Vagina (tissue), 2 donors: ENCODE measurements around the gene RING1. TPM values are rescaled to one million over a fixed set of nuclear protein-coding genes. Genes with fewer than 3 reads are reported as not detected.

ENCODE experiments used
- DNase-seq, 2 donors: peaks; one replicate each; pipeline ENCODE4 v3.0.0-alpha.2; 2017; ENCODE audit errors: extremely low spot score in 2 of 2
- H3K27ac ChIP-seq: fragments of 200-600 bp; sonication (generic); one replicate; pipeline ENCODE4 v1.5.1; 2019
- H3K27me3 ChIP-seq: fragments of 200-600 bp; sonication (generic); one replicate; pipeline ENCODE4 v1.5.1; 2019
- H3K36me3 ChIP-seq, 2 donors: fragments of 200-600 bp; sonication (generic); one replicate each; pipeline ENCODE4 v1.5.1; 2017 to 2019
- H3K4me1 ChIP-seq: fragments of 200-600 bp; sonication (generic); one replicate; pipeline ENCODE4 v1.5.1; 2019
- H3K4me3 ChIP-seq, 2 donors: fragments of 200-600 bp; sonication (generic); 1 replicate in 1 of 2; 2 replicates in 1 of 2; pipeline ENCODE4 v1.5.1; 2016 to 2019
- H3K9me3 ChIP-seq: fragments of 200-600 bp; sonication (generic); one replicate; pipeline ENCODE4 v1.5.1; 2019
- POLR2A ChIP-seq, 2 donors: fragments of 450-650 bp; IDR thresholded peaks; one replicate each; pipeline ENCODE4 v1.6.1; 2017; ENCODE audit warnings: antibody characterized with exemption in 2 of 2, mild to moderate bottlenecking in 2 of 2, moderate library complexity in 2 of 2
- POLR2AphosphoS5 ChIP-seq, 2 donors: sonication (generic); formaldehyde crosslinking; IDR thresholded peaks; one replicate each; pipeline ENCODE4 v1.9.0; 2017; ENCODE audit warnings: antibody characterized with exemption in 2 of 2, mild to moderate bottlenecking in 2 of 2, low read depth in 1 of 2; ENCODE audit not compliant: insufficient read depth in 1 of 2
- intact Hi-C: fragments of 100-400 bp; cut with DNase I; formaldehyde crosslinking; loops from one replicate; pipeline ENCODE4 v1.15.1; 2023
- total RNA-seq: library from RNA; depleted of rRNA; stranded (reverse); fragments of >200 nt; gene quantifications from one replicate; pipeline ENCODE4 v1.2.3, GENCODE V29; 2016
- TF ChIP-seq, protein P1 (sequence below), 3 experiments: fragments of 450-650 bp in 2 of 3; fragments of 200-600 bp in 1 of 3; sonication (generic) in 1 of 3; IDR thresholded peaks; one replicate each; pipeline ENCODE4 v1.5.1; 2017 to 2019; ENCODE audit warnings: antibody characterized with exemption in 3 of 3, mild to moderate bottlenecking in 2 of 3, moderate library complexity in 2 of 3

RING1 gene
- total RNA-seq, result 32.7 TPM

DNA sequence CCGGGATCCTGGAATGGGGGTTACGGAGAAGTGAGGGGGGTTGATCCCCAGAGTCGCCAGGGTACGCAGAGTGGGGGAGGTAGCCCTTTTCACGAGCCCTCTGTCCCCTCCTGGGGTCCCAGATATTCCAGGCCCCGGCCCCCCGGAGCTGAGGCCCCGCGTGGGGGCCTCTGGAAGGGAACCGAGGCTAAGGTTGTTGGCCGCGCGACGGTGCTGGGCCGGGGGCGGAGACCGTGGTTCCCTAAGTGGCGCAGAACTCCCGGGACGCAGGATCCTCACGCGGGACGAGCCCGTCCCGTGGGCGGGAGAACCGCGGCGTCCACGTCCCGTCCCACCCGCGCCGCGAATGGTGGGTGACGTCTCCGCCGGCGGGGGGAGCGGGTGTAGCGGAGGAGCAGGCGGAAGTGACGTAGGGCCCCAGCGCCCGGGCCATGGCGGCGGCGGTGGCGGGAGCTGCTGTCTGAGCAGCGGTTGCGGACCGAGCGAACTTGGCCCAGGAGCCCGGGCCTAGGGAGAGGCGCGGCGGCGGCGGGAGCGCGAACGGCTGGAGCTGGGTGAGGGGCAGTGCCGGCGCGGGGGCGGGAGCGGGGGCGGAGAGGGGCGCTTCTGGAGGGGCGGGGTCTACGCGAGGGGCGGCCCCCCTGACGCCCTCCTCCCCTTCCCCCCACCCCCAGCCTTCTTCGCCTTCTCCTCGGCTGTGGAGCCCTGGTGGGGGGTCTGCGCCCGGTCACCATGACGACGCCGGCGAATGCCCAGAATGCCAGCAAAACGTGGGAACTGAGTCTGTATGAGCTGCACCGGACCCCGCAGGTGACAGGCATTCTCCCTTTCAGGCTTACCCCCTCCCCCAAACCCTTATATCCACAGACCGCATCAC is at the start of gene RING1:
RING1 (plus strand) TSS at position 410 of the 877 bp plus-strand sequence; CDS start at position 733, 323 bp downstream.
- H3K36me3 ChIP-seq, result peaks cover 0 to 17% of the 10 kb centered on the region in 2 donors
- intact Hi-C loops, result loop anchor here (10.0 kb wide), 1 partner anchor 1024 kb away; the partner anchor contains the start of gene AGER
- no peaks in the 10 kb centered on the region for H3K9me3 ChIP-seq
- TF ChIP-seq POLR2AphosphoS5 (IDR thresholded peaks at IDR 0.05; ENCODE audit: insufficient read depth in 1 of 2, low read depth in 1 of 2), result peak; percentile 65 to 100
- peak; percentile 49 to 99 for TF ChIP-seq POLR2A (IDR thresholded peaks at IDR 0.05)
- TF ChIP-seq, protein P1, sequence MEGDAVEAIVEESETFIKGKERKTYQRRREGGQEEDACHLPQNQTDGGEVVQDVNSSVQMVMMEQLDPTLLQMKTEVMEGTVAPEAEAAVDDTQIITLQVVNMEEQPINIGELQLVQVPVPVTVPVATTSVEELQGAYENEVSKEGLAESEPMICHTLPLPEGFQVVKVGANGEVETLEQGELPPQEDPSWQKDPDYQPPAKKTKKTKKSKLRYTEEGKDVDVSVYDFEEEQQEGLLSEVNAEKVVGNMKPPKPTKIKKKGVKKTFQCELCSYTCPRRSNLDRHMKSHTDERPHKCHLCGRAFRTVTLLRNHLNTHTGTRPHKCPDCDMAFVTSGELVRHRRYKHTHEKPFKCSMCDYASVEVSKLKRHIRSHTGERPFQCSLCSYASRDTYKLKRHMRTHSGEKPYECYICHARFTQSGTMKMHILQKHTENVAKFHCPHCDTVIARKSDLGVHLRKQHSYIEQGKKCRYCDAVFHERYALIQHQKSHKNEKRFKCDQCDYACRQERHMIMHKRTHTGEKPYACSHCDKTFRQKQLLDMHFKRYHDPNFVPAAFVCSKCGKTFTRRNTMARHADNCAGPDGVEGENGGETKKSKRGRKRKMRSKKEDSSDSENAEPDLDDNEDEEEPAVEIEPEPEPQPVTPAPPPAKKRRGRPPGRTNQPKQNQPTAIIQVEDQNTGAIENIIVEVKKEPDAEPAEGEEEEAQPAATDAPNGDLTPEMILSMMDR (IDR thresholded peaks at IDR 0.05), result no peak
- peak within 1 kb of the TSS; percentile 85 to 93 for H3K4me3 ChIP-seq
- H3K4me1 ChIP-seq, result peaks cover 56% of the 10 kb centered on the region
- no peaks in the 10 kb centered on the region for H3K27me3 ChIP-seq
- DNase-seq, result no peak
- peak within 1 kb of the TSS; percentile 98 for H3K27ac ChIP-seq

GRCh38 chr6:33160096-33160495 is 48.2 kb upstream of the RING1 start:
- no peak overlapping the region for H3K27ac ChIP-seq

DNA sequence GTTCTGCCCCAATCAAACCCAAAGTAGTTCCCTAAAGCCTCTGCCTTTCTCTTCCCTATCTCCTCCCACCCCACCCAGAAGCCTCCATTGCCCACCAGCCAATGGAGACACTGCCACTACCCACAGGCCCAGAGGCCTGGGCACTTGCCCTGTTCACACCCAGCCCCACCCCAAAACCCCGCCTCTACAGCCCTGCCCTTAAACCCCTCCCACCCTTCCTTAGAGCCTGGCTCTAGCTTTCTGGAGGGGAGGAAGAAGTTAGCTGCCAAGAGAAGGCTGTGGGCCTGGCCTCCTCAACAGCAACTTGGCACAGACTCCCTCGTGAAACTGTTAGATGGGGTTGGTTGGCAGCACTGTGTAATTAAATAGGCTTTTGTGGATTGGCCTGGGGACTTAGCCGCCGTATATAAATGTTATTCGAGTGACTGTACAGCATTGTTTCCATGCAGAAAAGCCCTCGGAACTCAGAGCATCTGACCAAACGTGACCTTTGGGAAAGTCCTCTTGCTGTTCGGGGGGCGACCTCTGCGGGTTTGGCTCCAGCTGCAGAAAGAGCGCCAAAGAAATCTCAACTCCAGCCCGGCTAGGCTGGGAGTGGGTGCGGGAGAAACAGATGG is 47.5 kb upstream of the RING1 start:
- H3K4me1 ChIP-seq, result peaks cover 18% of the 10 kb centered on the region
- no peaks in the 10 kb centered on the region for H3K27me3 ChIP-seq
- no peak for DNase-seq
- no peaks in the 10 kb centered on the region for H3K36me3 ChIP-seq
- peak overlapping the region; percentile 78 for H3K27ac ChIP-seq
- H3K4me3 ChIP-seq, result peak overlapping the region; percentile 45 to 46
- TF ChIP-seq, protein P1 (IDR thresholded peaks at IDR 0.05), result no peak
- TF ChIP-seq POLR2AphosphoS5 (IDR thresholded peaks at IDR 0.05; ENCODE audit: insufficient read depth in 1 of 2, low read depth in 1 of 2) (peak in 1 of 2 donors; percentile 27), POLR2A (IDR thresholded peaks at IDR 0.05) (no peak)
- intact Hi-C loops, result loop anchor here (5.0 to 10.0 kb wide), 2 partner anchors 86 to 276 kb away; no protein-coding TSS in a partner anchor
- no peaks in the 10 kb centered on the region for H3K9me3 ChIP-seq

More at GRCh38 chr6:33160096-33160495, 48.2 kb upstream of the RING1 start:
- H3K4me3 ChIP-seq, result no peak overlapping the region
- no peaks in the 10 kb centered on the region for H3K36me3 ChIP-seq
- TF ChIP-seq, protein P1 (IDR thresholded peaks at IDR 0.05), result no peak
- TF ChIP-seq POLR2AphosphoS5 (IDR thresholded peaks at IDR 0.05; ENCODE audit: insufficient read depth in 1 of 2, low read depth in 1 of 2) (no peak), POLR2A (IDR thresholded peaks at IDR 0.05) (no peak)
- H3K9me3 ChIP-seq, result no peaks in the 10 kb centered on the region
- intact Hi-C loops, result loop anchor here (5.0 to 10.0 kb wide), 2 partner anchors 87 to 275 kb away; no protein-coding TSS in a partner anchor
- DNase-seq, result no peak
- no peaks in the 10 kb centered on the region for H3K27me3 ChIP-seq
- peaks cover 18% of the 10 kb centered on the region for H3K4me1 ChIP-seq

DNA sequence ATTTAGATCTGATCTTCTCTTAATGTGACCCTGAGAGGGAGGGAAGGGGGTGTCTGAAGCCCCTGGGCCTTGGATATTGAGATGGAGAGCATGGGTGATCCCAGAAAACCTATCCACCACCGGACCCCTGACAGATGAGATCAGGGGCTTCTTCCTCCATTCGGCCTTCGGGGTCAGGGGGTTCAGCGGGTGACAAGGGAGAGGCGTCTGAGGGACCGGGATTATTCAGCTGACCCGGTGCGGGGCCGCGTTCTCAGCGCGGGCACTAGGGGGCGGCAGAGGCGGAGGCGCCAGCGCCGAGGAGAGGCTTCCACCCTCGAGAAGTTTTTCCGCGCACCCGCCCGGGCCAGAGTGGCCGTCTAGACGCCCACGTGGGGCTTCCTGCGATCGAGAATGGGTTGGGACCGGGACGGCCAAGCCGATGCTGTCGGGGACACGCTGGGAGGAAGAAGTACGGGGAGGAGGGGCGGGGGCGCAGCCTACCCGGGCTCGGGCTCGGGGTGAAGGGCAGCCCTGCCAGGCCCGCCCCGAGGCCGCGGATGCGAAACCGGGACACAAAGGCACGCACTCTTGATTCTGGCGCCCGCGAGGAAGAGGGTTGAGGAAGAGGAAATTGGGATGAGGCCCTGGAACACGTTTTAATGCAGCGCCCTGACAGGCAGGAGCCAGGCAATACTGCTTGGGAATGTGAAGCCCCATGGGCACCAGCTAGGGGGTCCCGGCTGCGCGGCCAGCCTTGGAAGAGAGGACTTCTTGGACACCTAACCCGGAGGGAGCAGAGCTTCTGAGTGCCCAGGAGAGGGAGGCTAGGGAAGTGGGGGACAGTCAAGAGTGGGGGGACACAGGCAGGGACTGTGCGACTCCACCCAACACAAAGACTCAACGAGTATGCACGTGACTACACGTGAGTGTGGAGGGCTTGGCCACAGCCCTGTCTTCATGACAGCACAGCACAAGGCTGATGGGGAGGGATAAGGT is 46.7 kb upstream of the RING1 start:
- intact Hi-C loops, result loop anchor here (5.0 to 10.0 kb wide), 2 partner anchors 86 to 277 kb away; no protein-coding TSS in a partner anchor
- H3K27me3 ChIP-seq, result no peaks in the 10 kb centered on the region
- no peaks in the 10 kb centered on the region for H3K36me3 ChIP-seq
- TF ChIP-seq POLR2AphosphoS5 (IDR thresholded peaks at IDR 0.05; ENCODE audit: insufficient read depth in 1 of 2, low read depth in 1 of 2), result peak; percentile 41 to 44
- TF ChIP-seq, protein P1 (IDR thresholded peaks at IDR 0.05), result peak; percentile 66 to 94 (median 83)
- no peak for TF ChIP-seq POLR2A (IDR thresholded peaks at IDR 0.05)
- H3K9me3 ChIP-seq, result no peaks in the 10 kb centered on the region
- H3K4me3 ChIP-seq, result peak overlapping the region; percentile 45 to 46
- peak overlapping the region; percentile 78 for H3K27ac ChIP-seq
- H3K4me1 ChIP-seq, result peaks cover 18% of the 10 kb centered on the region
- no peak for DNase-seq
